Activated naive CD8-positive, alpha-beta T cell treated with anti-CD3 and anti-CD28 coated beads for 36 hours (primary cell): ENCODE results near the gene BMP5. TPM values are rescaled to one million over a fixed set of nuclear protein-coding genes. Genes with fewer than 3 reads are reported as not detected.

ENCODE experiments used
- DNase-seq: peaks from one replicate; pipeline ENCODE4 v3.0.0; 2021
- H3K27ac Mint-ChIP-seq: one replicate; pipeline ENCODE4 v1.8.0; 2022; ENCODE audit warnings: mild to moderate bottlenecking, moderate library complexity, mixed read lengths
- H3K27me3 Mint-ChIP-seq: one replicate; pipeline ENCODE4 v1.8.0; 2022; ENCODE audit warnings: mild to moderate bottlenecking, mixed read lengths
- H3K36me3 Mint-ChIP-seq: one replicate; pipeline ENCODE4 v1.8.0; 2021; ENCODE audit warnings: mild to moderate bottlenecking, mixed read lengths
- H3K4me1 Mint-ChIP-seq: one replicate; pipeline ENCODE4 v1.8.0; 2021; ENCODE audit warnings: mixed read lengths
- H3K4me3 Mint-ChIP-seq: one replicate; pipeline ENCODE4 v1.8.0; 2022; ENCODE audit warnings: mild to moderate bottlenecking, moderate library complexity, mixed read lengths
- H3K9me3 Mint-ChIP-seq: one replicate; pipeline ENCODE4 v1.8.0; 2022; ENCODE audit warnings: mixed read lengths
- total RNA-seq, 2 experiments: library from RNA; stranded (reverse); gene quantifications; one replicate each; pipeline ENCODE4 v1.2.3, GENCODE V29; 2021

The BMP5 gene
- total RNA-seq, 2 experiments from 2014 or later, result not detected

DNA sequence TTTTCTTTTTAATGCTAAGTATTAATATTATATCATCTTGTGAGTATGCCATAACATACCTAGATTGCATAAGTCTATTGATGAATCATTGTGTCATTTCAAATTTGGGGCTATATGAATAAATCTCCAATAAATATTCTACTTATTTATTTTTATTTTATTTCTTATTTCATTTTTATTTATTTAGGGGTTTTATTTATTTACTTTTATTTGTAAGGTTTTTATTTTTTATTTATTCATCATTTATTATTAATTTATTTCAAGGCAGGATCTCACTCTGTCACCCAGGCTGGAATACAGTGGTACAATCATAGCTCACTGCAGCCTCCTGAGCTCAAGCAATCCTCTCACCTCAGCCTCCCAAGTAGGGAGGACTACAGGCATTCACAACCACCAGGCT is 36.3 kb downstream of the BMP5 start:
- H3K27ac Mint-ChIP-seq, result no peak overlapping the region
- H3K36me3 Mint-ChIP-seq, result peaks cover 1% of the 10 kb centered on the region
- no peaks in the 10 kb centered on the region for H3K27me3 Mint-ChIP-seq
- no peaks in the 10 kb centered on the region for H3K9me3 Mint-ChIP-seq
- no peaks in the 10 kb centered on the region for H3K4me1 Mint-ChIP-seq
- no peak for DNase-seq
- H3K4me3 Mint-ChIP-seq, result no peak overlapping the region

DNA sequence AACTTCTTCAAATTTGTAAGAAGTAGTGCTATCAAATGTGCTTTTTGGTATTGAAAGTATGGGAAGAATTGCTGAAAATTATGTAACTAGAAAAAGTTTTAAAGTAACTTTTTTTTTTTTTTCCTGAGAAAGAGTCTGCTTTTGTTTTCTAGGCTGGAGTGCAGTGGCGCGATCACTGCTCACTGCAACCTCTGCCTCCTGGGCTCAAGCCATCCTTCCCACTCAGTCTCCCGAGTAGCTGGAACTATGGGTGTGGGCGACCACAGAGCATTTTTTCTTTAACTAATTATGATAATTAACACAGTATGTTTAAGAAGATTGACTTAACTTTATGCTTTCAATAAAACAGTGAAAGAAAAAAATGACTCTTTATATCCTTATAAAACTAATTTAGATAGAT is 38.4 kb downstream of the BMP5 start:
- no peaks in the 10 kb centered on the region for H3K4me1 Mint-ChIP-seq

DNA sequence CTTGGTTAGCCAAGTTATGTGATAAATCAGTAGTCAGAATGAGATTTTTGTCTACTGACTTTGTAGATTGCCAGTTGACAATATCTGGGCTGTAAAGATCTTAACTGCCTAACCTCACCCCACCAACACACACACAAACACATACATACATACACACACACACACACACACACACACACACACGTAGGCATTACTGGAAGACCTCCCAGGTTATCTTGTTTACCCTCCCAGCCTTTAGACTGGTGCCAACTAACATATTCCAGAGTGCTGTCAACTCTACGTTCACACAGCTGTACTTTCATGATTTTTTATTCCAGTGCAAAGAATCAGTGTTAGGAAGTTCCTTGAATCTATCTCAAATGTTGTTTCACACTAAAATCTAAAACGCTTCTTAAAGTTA is 38.9 kb downstream of the BMP5 start:
- no peaks in the 10 kb centered on the region for H3K9me3 Mint-ChIP-seq
- H3K36me3 Mint-ChIP-seq, result peaks cover 1% of the 10 kb centered on the region
- no peak overlapping the region for H3K4me3 Mint-ChIP-seq
- H3K4me1 Mint-ChIP-seq, result no peaks in the 10 kb centered on the region
- DNase-seq, result no peak
- H3K27ac Mint-ChIP-seq, result no peak overlapping the region
- no peaks in the 10 kb centered on the region for H3K27me3 Mint-ChIP-seq

More for the DNA sequence above, 38.4 kb downstream of the BMP5 start:
- Mint-ChIP-seq H3K4me3 (no peak overlapping the region), H3K27ac (no peak overlapping the region), H3K9me3 (no peaks in the 10 kb centered on the region), H3K36me3 (peaks cover 1% of the 10 kb centered on the region), H3K27me3 (no peaks in the 10 kb centered on the region)
- no peak for DNase-seq

DNA sequence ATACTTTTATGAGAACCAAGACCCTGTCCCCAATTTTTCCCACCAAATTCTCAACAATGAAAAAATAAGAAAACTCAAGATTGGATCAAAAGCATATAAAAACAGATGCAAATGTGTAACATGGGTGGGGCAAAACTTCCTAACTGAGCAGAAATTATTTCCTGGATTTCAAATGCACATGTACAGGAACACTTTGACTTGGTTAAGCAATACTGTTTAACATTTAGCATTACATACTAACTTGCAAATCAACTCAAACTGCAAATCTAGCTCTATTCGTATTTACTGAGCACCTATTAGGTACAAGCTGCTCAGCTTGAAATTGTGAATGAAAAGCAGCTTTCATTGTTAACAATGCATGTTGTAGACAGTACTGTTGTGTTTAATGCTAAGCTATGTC is 40.2 kb downstream of the BMP5 start:
- H3K27me3 Mint-ChIP-seq, result no peaks in the 10 kb centered on the region
- DNase-seq, result no peak
- no peak overlapping the region for H3K27ac Mint-ChIP-seq
- H3K4me1 Mint-ChIP-seq, result no peaks in the 10 kb centered on the region
- no peak overlapping the region for H3K4me3 Mint-ChIP-seq
- H3K36me3 Mint-ChIP-seq, result peaks cover 1% of the 10 kb centered on the region
- H3K9me3 Mint-ChIP-seq, result no peaks in the 10 kb centered on the region

DNA sequence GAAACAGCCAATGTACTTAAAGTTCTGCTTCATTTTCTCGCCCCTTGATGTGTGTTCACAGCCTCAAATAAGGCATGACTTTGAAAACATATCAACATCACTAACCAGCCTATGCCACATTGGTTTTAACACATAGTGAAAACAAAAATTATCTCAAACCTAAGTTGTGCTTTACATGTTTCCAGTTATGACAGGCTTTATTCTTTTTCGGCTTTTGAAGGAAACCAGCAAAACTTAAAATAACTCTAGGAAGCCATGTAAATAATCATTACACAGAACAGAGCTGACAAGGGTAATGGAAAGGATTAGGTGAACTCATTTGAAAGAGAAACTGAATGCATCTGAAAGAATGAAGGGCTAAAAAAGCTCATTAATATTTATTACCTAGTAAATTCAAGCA is 42.1 kb downstream of the BMP5 start:
- Mint-ChIP-seq H3K36me3 (peaks cover 1% of the 10 kb centered on the region), H3K9me3 (no peaks in the 10 kb centered on the region), H3K4me1 (no peaks in the 10 kb centered on the region), H3K4me3 (no peak overlapping the region), H3K27me3 (no peaks in the 10 kb centered on the region), H3K27ac (no peak overlapping the region)
- DNase-seq, result no peak

DNA sequence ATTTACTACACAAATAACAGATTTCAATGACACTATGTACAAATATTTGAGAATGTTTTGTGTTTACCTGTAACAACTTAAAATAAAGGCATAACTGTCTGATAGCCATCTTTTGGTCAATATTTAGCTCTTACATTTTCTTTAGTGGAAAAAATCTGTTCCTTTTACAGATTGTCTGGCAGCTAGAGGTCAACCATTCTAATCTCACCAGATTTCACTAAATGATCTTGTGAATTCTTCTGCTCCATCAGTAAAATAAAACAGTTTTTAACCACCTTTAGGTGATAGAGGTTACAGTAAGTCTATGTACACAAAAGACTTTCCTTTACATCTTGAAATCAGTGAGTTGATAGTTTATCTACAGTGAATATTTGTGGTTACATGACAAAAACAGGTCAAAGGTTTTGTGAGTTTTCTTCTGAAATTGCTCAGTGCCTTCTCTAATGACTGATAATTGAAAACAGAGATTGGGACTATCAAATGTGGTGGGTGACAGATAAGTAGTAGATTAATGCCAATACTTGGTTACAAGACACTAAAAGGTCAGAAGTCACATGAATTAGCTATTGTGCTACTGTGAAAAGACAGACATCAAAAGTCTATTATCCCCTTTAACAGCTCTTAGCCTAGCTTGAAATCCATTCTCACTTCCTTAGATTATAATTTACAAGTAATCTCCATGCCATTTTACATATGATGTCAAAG is 47.4 kb downstream of the BMP5 start:
- H3K4me3 Mint-ChIP-seq, result no peak overlapping the region
- H3K36me3 Mint-ChIP-seq, result no peaks in the 10 kb centered on the region

DNA sequence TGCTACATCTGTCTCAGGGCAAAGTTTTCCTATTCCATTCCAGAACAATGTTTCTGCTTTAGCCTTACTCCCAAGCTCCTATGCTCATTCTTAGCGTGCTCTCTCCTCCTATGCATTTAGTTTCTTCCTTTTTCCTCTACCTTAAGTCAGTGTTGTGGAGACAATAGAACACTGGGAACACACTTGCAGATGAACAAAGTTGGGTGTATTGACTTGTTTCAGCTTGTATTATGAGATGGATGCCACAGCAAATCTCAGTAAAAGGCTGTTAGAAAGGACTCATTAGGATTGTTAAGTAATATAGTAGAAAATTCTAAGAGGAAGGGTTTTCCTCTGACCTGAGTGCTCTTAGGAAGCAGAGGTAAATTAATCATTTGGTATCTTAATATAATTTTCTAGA is 48.4 kb downstream of the BMP5 start:
- Mint-ChIP-seq H3K4me1 (no peaks in the 10 kb centered on the region), H3K36me3 (no peaks in the 10 kb centered on the region), H3K9me3 (no peaks in the 10 kb centered on the region), H3K27ac (no peak overlapping the region), H3K4me3 (no peak overlapping the region), H3K27me3 (no peaks in the 10 kb centered on the region)
- no peak for DNase-seq

More for the DNA sequence above, 47.4 kb downstream of the BMP5 start:
- Mint-ChIP-seq H3K4me1 (no peaks in the 10 kb centered on the region), H3K9me3 (no peaks in the 10 kb centered on the region), H3K27ac (no peak overlapping the region), H3K27me3 (no peaks in the 10 kb centered on the region)
- no peak for DNase-seq

DNA sequence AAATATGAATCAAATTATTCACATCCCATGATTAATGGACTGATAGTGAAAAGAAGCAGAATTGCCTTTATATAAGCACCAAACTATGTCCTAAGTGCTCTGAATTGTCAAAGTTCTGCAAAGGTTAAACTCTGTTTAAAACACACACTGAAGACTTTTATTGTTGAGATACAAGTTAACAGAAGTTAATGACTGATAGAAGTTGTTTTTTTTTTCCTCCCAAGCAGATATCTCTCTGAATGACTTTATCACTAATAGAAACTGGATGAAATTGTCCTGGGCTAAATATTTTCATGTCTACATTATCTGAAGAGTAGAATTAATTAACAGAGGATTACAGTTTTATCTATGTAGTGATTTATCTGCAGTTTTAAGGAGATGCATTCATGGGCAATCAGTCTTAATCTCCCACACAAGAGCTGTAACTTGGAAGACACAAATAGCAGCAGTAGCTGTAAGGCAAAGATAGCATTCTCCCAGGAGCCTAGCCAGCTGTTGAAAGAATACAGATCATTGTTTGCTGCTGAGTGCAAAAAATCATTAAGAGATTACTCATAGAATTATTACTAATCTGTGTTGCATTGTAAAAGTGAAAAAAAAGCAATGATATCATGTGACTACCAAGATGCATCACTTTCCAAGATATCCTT is 49.9 kb downstream of the BMP5 start:
- Mint-ChIP-seq H3K27me3 (no peaks in the 10 kb centered on the region), H3K4me3 (no peak overlapping the region), H3K4me1 (no peaks in the 10 kb centered on the region), H3K27ac (no peak overlapping the region), H3K9me3 (no peaks in the 10 kb centered on the region), H3K36me3 (no peaks in the 10 kb centered on the region)
- no peak for DNase-seq

DNA sequence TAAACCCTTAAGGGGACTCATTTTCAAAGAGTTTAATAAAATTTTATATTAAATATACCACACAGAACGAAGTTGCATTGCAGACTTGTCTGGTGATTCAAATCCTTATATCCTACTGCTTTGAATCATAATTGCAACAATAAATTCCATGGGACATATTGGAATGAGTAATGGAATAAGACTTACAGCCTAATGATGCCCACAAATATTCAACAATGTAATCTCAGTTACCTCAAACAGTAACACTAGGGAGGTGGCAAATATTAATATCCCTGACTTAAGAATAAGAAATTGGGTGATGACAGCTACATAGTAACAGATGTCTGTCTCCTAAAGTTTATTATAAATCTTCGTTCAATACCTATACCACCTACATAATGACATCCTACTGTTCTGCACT is 52.6 kb downstream of the BMP5 start:
- no peaks in the 10 kb centered on the region for H3K36me3 Mint-ChIP-seq
- H3K27ac Mint-ChIP-seq, result no peak overlapping the region
- H3K9me3 Mint-ChIP-seq, result no peaks in the 10 kb centered on the region
- no peaks in the 10 kb centered on the region for H3K4me1 Mint-ChIP-seq
- no peaks in the 10 kb centered on the region for H3K27me3 Mint-ChIP-seq
- no peak for DNase-seq
- H3K4me3 Mint-ChIP-seq, result no peak overlapping the region

DNA sequence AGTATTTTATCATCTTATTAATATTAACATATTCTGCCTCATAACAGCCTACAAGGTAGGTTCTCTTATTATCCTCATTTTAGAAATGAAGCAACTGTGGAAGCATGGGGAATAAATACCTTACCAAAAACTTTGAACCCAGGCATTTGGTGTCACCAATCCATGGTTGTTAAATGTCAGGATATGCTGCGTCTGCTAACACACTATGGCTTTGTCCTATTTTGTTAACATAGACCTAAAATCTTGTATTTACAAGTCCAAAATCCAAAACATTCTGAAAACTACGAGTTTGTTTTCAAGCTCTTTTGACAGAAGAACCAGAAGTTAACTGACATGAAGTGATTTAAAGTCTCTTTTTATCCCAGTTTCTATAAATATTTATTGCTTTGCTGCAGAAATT is 53.4 kb downstream of the BMP5 start:
- Mint-ChIP-seq H3K36me3 (no peaks in the 10 kb centered on the region), H3K4me3 (no peak overlapping the region), H3K4me1 (no peaks in the 10 kb centered on the region), H3K9me3 (no peaks in the 10 kb centered on the region), H3K27ac (no peak overlapping the region), H3K27me3 (no peaks in the 10 kb centered on the region)
- DNase-seq, result no peak

DNA sequence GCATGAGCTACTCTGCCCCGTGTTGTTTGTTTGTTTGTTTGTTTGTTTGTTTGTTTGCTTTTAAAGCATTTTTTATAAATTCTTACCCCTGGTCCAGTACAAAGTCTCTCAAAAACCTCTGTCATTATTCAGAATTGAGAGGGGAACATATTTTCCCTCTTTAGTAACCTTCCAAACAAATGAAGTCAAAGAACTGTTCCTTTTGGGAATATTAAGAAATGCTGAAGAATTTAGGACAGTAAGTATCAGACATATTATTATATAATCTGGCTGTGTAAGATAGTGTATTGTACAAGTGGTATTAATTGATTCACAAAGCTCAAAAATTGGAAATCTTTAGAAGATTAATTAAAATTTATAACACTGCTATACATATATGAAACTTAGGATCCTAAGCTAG is 54.7 kb downstream of the BMP5 start:
- H3K36me3 Mint-ChIP-seq, result no peaks in the 10 kb centered on the region
- H3K27ac Mint-ChIP-seq, result no peak overlapping the region
- no peaks in the 10 kb centered on the region for H3K9me3 Mint-ChIP-seq
- DNase-seq, result no peak
- no peak overlapping the region for H3K4me3 Mint-ChIP-seq
- no peaks in the 10 kb centered on the region for H3K27me3 Mint-ChIP-seq
- H3K4me1 Mint-ChIP-seq, result no peaks in the 10 kb centered on the region

DNA sequence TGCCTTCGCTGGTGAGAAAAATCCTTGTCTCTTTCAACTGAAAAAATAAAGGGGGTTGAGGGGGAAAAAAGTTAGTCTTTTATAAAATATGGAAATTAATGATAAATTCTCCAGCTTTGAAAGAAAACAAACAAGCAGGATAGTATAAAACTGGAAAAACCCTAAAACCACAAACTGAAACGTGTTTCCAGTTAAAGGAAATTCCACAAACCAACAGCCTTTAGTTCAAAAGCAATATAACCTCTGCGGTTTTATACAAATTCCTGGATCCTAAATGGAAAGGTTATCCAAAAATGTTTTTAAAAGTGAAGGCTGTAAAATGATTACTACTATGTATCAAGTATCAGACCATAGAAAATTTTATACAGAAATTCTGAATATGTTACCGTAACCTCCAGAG is 55.6 kb downstream of the BMP5 start:
- Mint-ChIP-seq H3K4me3 (no peak overlapping the region), H3K27me3 (no peaks in the 10 kb centered on the region), H3K36me3 (no peaks in the 10 kb centered on the region), H3K9me3 (no peaks in the 10 kb centered on the region), H3K4me1 (no peaks in the 10 kb centered on the region), H3K27ac (no peak overlapping the region)
- no peak for DNase-seq

DNA sequence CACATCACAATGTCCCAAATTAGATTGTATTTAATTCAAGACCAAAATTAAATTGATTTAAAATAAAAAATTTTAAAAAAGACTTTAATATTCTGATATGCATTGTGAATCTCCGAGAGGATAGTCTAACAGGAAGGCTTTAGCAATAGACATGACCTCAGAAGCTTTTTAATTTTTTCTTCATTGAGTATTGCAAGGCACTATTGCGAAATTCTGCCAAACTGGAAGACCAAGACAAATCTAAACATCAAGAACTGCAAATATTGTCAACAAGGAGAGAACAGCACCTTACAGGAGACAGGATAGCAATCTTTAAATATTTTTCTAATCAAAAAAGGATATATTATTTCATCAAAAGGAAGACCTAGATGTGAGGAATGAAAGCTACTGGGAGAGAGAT is 56.9 kb downstream of the BMP5 start:
- no peaks in the 10 kb centered on the region for H3K36me3 Mint-ChIP-seq
- DNase-seq, result no peak
- H3K27me3 Mint-ChIP-seq, result no peaks in the 10 kb centered on the region
- H3K9me3 Mint-ChIP-seq, result no peaks in the 10 kb centered on the region
- no peak overlapping the region for H3K27ac Mint-ChIP-seq
- H3K4me1 Mint-ChIP-seq, result no peaks in the 10 kb centered on the region
- H3K4me3 Mint-ChIP-seq, result no peak overlapping the region

DNA sequence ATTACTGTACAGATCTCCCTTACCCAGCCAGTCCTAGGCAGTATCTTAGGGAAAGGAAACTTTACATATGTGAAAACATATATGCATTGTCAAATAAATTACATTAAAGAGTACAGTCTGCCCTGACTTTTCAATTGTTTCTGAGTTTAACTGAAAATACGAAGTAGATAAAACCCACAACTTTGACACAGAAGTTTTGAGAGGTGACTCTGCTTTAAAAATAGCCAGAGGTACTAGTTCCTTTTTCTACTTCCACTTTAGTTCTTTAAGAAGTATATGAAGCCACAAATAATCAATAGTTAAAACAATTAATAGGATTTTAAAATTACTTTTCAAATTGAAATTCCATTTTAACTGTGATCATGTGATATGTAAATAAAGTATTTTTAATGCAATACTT is 62.9 kb downstream of the BMP5 start:
- DNase-seq, result no peak
- no peaks in the 10 kb centered on the region for H3K4me1 Mint-ChIP-seq
- no peak overlapping the region for H3K27ac Mint-ChIP-seq
- H3K36me3 Mint-ChIP-seq, result no peaks in the 10 kb centered on the region
- no peaks in the 10 kb centered on the region for H3K9me3 Mint-ChIP-seq
- no peaks in the 10 kb centered on the region for H3K27me3 Mint-ChIP-seq
- H3K4me3 Mint-ChIP-seq, result no peak overlapping the region

DNA sequence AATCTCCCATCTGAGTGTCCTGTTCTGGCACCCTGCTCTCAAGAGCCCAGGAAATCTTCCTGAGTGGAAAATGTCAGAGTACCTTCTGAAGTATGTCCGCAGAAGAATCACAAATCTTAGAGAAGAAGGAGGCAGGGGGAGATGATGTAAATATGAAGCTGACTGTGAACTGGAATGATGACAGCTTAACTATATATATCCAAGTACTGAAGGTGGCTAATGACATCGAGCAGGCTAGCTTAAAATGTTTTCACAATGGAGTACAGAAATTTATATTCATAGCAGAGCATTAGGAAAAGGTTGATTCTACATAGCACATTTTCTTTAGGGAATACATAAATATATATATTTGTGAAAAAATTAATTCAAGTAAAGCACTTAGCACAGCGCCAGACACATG is 64.3 kb downstream of the BMP5 start:
- Mint-ChIP-seq H3K27ac (no peak overlapping the region), H3K27me3 (no peaks in the 10 kb centered on the region), H3K9me3 (peaks cover 2% of the 10 kb centered on the region), H3K4me3 (no peak overlapping the region), H3K36me3 (no peaks in the 10 kb centered on the region), H3K4me1 (no peaks in the 10 kb centered on the region)
- DNase-seq, result no peak

DNA sequence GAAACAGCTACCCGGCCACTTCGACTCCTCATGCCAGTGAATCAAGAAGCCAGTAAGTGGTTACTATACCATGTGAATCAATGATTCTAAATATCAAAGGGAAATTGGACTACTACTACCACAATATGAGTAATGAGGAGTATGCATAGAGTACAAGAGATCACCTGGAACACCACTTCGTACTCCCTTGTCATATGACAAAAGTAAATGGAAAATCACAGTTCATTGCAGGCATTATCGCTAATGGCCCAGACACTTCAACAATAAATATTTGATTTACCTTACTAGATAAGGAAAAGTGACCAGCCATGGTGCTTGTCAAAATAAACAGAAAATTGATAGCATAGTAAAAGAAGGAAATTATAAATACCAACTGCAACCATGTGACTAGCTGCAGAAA is 73.1 kb downstream of the BMP5 start:
- H3K9me3 Mint-ChIP-seq, result peaks cover 2% of the 10 kb centered on the region
- H3K4me1 Mint-ChIP-seq, result no peaks in the 10 kb centered on the region
- H3K27ac Mint-ChIP-seq, result no peak overlapping the region
- H3K36me3 Mint-ChIP-seq, result no peaks in the 10 kb centered on the region
- DNase-seq, result no peak
- H3K4me3 Mint-ChIP-seq, result no peak overlapping the region
- no peaks in the 10 kb centered on the region for H3K27me3 Mint-ChIP-seq
